AG08396 (cell line): ENCODE results near the gene KRTAP16-1.
"Not testable (repeated sequence)": the region's sequence is repeated elsewhere in the genome, so short reads cannot be mapped to it uniquely, and the experiment has no call there.

Experiments used
- DNase-seq: peaks from one replicate; pipeline ENCODE4 v3.0.0; 2012; ENCODE audit warnings: low spot score, mixed read lengths

The KRTAP16-1 gene

DNA sequence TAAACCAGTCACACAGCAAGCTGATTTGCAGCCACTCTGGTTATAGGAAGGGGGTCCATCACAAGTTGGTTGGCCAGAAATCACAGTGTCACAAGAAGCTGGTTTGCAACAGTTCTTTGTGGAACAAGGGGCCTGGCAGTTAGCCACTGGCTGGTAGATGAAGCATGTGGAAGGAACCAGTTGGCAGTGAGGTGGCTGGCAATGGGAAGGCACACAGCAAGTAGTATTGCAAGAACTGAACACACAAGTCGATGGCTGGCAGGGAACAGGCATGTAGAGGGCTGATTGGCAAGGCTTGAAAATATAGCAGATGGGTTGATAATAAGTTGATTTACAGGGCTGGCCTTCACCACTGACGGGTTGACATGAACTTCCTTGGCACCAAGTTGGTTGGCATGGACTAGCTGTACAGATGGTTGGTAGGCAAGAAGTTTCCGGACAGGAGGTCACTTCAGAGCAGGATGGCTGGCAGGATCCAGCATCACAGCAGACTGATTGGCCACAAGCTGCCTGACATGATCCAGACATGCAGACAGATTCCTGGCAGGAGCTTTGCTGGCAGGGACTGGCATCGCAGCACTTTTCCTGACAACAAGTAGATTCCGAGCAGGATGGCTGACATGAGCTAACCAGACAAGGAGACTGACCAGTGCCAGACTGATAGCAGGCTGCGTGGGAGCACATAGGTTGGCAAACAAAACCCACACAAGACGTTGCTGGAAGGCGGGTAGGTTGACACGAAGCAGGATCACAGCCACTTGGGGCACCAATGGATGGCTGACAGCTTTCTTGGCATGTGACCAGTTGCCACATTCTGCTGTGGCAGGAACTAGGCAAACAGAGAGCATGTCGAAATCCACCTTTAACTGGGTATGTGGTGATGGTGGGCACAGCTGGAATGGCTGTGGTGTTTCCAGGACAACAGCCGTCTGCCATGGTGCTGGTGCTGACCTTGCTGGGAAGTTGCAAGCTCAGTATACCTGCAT lies 6.9 kb downstream of the KRTAP16-1 start, which contains the start of gene KRTAP29-1:
KRTAP29-1 (minus strand) TSS at position 936 of the 986 bp plus-strand sequence; CDS start at position 936, 0 bp downstream.
- no peak for DNase-seq

DNA sequence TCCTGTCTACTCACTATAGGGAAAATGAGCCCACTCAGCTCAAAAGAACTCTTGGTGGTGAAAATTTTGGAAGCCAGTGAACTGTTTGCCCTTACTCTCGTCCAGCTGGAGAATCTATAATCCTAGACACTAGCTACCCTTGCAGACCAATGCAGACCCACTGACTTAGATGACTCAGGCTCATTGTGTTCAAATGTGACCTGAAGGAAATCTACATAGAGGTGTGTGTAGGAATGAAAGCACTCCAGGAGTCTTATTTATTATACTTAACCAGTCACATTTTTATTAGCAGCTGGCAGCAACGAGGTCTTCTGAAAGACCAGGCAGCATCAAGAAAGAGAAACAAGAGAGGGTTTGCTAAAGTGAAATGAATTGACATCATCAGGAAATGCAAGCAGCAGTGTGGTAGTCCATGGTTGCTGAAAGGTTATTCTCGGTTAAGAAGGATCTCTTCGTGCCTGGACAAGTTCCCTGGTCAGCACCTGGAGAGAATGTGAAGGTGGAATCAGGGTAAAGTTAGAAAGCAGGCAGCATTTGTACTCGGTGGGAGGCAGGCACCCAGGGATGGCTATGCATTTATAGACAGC lies 7.8 kb downstream of the KRTAP16-1 start:
- DNase-seq: no peak

DNA sequence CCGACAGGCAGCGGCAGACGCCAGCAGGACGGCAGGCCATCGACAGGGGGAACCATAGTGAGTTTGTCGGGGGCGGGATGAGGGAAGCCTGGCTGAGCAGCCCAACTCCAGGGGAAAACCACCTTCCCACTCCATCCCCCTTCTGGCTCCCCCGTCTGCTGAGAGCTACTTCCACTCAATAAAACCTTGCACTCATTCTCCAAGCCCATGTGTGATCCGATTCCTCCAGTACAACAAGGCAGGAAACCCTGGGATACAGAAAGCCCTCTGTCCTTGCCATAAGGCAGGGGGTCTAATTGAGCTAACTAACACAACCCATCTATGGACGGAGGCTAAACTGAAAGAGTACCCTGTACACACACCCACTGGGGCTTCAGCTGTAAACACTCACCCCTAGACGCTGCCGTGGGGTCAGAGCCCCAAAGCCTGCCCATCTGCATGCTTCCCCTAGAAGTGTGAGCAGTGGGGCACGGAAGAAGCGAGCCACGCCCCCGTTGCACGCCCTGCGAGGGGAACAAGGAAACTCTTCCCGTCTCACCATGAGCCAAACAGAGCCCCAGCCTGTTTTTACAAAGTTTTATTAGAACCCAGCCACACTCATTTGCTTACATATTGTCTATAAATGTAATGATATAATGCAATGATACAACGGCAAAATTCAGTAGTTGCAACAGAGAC lies 10.5 kb downstream of the KRTAP16-1 start:
- DNase-seq: no peak

DNA sequence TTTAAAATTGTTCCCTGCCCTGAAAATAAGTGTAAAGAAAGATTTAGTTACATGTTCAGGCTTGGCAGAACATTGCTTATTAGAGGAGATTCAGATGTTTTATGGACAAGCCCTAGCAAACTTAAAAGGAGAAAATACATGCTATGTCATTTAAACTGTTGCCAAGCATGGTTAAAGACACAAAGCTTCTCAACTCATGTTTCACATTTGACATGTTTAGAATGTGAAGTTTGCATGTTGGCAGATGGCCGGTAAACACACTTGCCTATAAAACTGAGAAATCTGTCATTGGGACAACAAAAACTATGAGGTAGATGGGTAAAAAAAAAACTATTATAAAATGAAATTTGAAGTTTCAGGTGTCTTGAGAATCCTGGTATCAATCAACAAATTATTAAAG lies 12.3 kb downstream of the KRTAP16-1 start:
- no peak for DNase-seq

DNA sequence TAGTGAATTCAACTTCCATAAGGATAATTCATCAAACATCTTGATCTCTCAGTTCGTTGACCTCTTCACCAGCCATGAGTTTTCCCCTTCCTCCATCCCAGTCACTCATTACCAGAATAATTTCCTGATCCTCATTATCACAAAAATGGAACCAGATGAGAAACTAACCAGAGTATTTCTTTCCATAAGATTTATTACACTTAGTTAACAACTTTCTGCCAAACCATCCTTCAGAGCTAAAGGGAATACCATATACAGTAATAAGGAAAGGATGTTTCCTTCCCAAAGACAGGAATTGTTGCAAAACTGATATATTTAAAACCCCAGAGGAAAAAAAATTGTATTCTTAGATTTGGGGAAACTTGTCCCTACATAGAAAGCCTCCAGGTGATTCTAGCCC lies 15.1 kb downstream of the KRTAP16-1 start:
- no peak for DNase-seq

DNA sequence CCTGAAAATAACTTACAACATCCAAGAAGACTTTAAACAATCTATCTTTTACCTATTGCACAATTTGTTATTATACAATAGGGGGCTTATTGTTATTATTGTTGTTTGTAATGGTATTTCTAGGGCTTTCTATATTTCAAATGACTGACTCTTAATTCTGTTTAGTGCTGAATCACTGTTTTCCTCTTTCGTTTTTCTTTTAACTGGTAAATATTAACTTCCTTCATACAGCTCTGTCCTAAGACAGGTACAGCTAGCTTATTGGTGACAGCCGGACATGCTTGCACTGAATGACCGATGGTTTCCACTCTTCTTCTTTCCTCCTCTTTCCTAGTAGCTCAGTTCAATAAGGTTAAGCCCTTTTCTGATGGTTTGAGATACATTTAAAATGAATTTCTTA lies 22.1 kb downstream of the KRTAP16-1 start:
- no peak for DNase-seq

DNA sequence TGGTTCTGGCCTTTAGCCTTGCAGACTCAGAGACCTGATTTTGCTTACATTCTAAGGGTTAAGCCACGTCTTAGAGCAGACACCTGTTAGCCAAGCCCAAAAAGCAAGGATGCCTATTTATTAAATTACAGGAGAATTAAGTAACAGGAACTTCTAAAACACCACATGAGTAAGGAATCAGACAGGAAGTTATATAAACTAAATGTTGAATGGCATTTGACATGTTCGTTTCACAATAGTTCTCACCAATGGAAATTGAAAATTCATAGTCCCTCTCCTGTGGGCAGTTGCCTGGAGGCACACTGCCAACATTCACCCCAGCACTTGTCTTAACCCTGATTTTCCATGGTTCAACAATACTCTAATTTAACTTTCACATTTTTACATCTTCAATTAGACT lies 24.6 kb downstream of the KRTAP16-1 start:
- no peak for DNase-seq

DNA sequence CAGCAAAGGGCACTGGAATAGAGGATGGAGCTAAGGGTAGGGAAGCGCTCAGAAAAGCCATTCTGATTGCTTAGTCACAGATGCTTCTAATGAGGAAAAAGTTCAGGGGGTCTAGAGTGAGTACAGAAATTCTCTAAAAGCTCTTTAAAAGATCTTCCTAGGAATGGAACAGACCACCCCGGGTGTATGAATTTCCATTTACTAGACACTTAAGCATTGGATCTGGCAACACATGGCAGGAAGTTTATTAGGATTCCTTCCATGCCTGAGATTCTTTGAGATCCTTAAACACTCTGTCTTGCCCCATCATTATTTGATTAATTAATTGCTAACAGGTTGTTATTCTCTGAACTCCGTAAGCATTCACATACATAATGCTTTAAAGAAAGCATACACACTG lies 25.1 kb downstream of the KRTAP16-1 start:
- DNase-seq: no peak

DNA sequence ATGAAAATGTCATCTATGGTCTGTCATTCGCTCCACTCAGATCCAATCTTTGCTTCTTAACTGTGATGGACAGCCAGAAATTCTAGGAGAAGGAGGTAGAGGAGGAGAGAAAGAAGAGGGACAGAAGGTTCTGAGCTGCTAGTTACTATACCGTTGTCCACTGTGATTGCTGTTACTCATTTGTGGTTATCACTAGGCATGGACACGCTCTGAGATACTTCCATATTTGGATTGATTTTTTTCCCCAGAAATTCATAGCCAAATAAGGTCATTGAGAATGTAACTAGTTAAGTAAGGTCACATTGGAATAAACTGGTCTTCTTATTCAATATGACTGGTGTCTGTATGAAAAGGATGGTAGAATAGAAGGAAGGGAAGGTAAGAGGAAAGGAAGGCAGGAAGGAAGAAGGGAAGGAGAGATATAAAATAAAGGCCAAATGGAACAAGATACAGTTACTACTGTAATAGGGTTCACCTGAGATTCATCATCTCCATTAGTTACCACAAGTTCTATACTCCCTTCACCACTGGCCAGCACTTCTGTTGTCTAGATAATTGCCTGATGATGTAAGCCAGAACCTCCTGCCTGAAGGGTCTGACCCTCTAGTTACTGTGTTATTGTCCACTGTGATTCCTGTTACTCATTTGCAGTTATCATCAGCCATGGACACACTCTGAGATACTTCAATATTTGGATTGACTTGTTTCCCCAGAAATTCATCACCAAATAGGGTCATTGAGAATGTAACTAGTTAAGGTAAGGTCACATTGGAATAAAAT lies 30.7 kb downstream of the KRTAP16-1 start:
- no peak for DNase-seq

DNA sequence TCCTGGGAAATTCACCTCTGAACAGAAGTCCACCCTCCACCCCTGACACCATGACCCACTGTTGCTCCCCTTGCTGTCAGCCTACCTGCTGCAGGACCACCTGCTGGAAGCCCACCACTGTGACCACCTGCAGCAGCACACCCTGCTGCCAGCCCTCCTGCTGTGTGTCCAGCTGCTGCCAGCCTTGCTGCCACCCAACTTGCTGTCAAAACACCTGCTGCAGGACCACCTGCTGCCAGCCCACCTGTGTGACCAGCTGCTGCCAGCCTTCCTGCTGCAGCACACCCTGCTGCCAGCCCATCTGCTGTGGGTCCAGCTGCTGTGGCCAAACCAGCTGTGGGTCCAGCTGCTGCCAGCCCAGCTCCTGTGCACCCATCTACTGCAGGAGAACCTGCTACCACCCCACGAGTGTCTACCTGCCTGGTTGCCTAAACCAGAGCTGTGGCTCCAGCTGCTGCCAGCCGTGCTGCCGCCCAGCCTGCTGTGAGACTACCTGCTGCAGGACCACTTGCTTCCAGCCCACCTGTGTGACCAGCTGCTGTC lies 33.4 kb downstream of the KRTAP16-1 start, which contains the start of gene KRTAP9-7:
KRTAP9-7 (plus strand) TSS at position 51 of the 543 bp plus-strand sequence; CDS start at position 51, 0 bp downstream.
- not testable (repeated sequence) for DNase-seq

DNA sequence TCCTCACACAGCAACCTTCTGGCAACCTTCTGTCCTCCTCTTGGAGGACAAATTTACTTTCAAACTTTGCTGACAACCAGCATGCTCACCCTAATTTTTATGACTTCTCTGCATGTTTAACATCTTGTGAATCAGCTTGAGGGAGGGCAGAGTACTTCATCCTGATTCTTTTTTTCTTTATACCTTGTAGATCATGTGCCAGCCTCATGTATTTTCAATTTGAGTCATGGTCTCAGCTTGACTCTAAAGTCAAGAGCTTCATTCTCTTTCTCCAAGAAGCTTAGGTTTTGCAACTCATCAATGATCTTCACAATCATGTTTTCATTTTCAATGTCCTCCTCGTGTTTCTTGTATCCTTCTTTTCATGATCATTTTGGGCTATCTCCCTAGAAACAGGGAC lies 37.3 kb downstream of the KRTAP16-1 start:
- no peak for DNase-seq

DNA sequence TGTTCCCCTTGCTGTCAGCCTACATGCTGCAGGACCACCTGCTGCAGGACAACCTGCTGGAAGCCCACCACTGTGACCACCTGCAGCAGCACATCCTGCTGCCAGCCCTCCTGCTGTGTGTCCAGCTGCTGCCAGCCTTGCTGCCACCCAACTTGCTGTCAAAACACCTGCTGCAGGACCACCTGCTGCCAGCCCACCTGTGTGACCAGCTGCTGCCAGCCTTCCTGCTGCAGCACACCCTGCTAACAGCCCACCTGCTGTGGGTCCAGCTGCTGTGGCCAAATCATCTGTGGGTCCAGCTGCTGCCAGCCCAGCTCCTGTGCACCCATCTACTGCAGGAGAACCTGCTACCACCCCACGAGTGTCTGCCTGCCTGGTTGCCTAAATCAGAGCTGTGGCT lies 37.8 kb downstream of the KRTAP16-1 start:
- DNase-seq: not testable (repeated sequence)

DNA sequence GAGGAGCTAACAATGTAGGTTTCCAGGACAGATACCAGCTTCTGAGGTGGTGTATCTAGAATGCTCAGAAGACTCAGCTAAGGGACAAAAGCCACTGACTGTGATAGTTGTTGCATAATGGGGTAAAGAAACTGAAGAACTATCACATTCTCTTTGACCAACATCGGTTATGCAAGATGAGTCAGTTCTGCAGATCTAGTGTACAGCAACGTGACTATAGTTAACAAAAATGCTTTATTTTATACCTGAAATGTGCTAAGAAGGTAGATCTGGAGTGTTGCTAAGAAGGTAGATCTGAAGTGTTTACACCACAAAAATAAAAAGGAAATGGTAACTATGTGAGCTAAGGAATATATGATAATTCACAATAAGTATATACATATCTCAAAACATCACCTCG lies 41.4 kb downstream of the KRTAP16-1 start:
- no peak for DNase-seq

DNA sequence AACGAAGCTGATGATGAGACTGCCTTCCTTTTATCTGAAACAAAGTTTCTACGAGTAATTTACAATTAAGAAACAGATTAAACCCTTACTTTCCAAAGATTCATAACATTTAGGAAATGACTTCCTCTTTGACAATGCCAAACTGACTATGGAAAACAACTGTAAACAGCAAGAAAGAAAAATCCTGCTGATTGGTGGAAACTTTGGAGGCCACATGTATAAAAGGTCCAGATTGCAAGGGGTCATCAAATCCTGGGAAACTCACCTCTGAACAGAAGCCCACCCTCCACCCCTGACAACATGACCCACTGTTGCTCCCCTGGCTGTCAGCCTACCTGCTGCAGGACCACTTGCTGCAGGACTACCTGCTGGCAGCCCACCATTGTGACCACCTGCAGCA lies 44.0 kb downstream of the KRTAP16-1 start, which contains the start of gene KRTAP9-6:
KRTAP9-6 (plus strand) TSS at position 301 of the 400 bp plus-strand sequence; CDS start at position 301, 0 bp downstream.
- DNase-seq: no peak

DNA sequence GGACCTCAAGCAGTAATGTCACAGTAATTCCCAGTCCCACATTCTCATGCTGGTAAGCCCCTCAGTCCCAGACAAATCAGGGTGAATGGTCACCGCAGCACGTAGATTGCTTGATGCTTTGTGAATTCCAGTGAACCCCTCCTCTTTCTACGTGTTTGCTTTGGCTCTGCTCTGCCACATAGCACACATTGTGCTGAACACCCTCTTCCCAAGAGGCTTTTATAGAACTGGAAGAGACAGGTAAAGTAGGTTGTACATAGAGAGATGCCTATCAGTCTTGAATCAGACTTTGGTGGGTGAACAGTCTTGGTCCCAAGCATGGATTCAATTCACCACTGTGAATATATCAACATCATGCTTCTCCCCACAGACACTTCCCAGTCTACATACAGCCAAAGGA lies 44.5 kb downstream of the KRTAP16-1 start:
- no peak for DNase-seq

DNA sequence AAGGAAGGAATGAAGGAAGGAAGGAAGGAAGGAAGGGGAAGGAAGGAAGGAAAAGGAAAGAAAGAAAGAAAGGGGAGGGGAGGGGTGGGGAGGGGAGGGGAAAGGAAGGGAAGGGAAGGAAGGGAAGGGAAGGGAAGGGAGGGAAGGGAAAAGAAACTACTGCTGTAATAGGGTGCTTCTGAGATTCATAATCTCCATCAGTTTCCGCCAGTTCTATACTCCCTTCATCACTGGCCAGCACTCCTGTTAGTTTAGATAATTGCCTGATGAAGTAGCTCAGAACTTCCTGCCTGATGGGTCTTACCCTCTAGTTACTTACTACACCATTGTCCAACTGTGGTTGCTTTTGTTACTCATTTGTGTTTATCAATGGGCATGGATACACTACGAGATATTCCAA lies 45.9 kb downstream of the KRTAP16-1 start:
- DNase-seq: no peak

DNA sequence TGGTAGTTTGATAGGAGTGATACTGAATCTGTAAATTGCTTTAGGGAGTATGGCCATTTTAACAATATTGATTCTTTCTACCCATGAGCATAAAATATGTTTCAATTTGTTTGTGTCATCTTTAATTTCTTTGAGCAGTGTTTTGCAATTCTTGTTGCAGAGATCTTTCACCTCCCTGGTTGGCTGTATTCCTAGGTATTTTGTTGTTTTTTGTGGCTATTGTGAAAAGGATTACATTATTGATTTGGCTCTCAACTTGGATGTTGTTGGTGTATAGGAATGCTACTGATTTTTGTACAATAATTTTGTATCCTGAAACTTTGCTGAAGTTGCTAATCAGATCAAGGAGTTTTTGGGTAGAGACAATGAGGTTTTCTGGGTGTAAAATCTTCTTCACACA lies 50.7 kb downstream of the KRTAP16-1 start:
- no peak for DNase-seq
